HG02884 (cell line): ENCODE measurements around the gene ZNF277.

Source experiments
- ATAC-seq: cut with Tn5 transposase; IDR thresholded peaks from one replicate; pipeline ENCODE4 v1.9.1; 2021; ENCODE audit warnings: mild to moderate bottlenecking, moderate library complexity; ENCODE audit not compliant: unreplicated experiment

The ZNF277 gene

DNA sequence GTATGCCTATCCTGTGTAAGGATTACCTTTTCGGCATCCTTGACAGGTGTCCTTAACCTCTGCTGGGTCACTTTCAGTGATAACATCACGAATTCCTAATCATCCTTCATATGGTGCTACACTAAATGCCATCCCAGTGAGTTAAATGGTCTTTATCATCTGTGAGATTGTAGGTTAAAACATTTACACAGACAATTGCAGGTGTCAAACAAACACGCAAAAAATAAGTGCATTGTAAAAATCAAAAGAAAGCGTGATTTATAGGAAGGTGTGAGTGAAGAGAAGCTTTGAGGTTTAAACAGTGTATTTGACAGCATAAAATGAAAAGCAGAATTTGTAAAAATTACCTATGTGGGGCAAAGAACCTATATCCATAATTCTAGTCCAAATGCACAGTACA lies 132.3 kb downstream of the ZNF277 start:
- no peak for ATAC-seq

DNA sequence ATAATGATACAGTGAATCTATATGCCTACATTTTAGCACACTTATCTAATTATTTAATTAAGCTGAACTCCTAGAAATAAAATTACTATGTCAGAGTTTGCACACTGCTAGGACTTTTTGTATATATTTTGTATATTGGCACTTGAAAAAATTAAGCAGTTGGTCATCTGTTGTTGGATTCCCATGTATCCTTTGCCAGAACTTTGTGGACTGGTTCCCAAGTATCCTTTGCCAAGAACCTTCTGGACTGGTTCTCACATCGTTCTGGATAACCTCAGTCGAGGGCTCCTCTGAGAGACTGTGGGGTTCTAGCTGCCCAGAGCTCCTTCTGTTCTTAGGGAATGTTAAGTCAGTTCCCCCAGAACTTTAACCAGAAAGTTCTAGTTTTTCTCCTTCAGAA lies 135.0 kb downstream of the ZNF277 start:
- ATAC-seq = no peak

DNA sequence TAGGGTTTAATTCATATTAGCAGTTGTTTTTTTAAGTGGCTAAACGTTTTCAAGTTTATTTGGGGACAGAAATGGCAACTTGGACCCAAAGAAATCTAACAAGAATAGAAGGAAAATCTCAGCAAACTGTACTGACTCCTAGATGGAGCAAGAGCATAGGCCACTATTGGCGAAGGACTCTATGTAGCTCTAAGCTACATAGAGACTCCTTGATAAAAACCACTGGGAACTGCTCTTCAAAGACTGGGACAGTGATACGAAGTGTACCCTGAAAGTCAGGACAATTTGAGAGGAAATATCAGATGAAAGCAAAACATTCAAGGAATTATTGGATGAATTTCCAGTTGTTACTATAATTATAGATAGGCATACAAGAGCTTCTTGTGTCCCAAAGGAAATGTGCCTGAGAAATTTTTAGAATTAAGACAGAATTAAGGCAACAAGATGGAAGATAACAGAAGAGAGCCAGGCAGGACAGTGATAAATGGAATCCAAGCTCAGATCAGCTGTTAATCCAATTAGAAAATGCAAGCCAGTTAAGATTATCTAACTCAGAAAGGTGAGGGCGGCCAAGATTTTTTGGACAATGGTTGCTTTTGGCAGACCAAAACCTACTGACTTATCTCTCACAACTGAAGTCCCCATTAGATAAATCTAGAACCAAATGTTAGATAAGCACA lies 140.0 kb downstream of the ZNF277 start:
- no peak for ATAC-seq

DNA sequence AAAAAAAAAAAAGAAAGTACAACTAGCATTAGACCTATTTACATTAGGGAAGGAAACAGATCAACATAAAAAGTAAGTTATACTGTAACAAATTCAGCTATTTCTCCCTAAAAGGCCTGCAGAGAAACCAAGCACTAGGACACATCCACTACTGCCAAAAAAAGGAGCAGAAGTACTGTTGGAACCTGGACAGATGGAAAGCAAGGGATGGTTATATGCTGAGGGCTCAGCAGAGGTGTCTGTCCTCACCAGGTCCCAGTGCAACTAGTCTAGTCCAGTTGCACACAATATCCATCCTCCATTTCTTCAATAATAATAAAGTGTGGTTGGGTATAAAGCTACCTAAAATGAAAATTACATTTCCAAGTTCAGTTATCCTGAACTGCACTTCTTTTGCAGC lies 140.6 kb downstream of the ZNF277 start:
- no peak for ATAC-seq

DNA sequence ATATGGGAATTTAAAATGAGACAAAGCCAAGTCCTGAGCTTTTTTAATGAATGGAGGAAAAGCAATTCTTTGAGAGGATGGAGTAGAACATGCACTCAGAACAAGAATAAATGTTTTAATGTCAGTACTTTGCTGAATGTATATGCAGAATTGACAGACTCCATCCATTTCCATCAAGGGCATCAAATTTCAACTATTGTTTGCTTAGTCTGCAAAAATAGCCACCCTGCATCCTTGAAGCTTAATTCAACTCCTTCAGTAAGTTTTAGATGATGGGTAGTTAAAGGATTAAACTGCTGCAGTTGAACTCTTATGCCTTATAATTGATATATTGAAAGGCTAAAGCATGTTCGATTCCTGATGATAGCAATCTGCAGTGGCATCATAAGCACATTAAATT lies 144.1 kb downstream of the ZNF277 start:
- no peak for ATAC-seq

DNA sequence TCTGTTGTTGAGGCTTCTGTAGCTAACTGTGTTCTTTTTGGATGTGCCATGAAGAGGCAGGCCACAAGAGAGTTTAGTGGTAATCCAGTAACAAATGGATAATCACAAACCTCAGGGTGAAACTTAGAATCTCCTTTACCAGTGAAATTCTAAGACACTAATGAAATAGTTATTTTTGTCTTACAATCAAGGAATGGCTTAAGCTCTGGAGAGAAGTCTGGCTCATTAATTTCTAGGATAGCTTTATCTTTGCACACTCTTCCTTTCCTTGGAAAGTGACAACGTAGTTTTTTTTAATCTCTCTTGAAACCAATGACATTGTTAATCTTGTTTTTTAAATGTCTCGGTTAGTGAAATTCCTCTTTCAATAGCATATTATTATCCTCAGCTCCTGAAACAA lies 150.1 kb downstream of the ZNF277 start:
- ATAC-seq = no peak

DNA sequence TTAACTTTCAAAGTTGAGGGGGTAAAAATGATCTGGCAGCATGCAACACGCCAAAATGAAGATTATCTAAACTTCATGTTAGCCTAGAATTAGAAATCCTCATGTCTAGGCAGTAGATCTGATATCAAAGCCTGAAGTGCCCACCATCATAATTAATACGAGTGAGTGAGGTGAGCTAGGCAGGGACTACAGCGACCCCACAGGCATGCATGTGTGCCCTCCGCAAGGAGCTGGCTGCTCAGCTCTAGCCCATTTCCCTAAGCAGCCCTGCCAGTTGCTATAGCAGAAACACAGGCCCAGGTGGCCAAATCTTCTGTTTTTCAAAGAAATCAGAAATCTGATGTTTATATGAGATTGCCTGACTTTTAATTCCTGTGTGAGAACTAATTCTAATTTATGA lies 150.6 kb downstream of the ZNF277 start:
- no peak for ATAC-seq

DNA sequence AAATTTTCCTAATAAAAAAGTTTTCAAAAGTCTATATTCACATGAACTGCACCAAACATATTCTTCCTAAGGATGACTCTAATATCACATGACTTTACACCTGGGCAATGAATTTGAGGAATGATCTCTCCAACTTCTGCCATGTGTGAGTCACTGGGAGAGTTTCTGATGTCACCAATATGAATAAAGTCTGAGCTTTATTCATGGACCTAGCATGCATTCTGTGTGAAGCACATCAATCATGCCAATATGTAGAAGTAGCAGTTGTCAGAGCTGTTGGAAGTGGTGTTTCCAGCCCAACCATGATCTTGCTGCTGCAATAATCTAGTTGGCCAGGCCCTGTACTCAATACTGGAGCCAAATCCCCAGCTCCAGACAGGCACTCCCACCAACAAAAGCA lies 152.0 kb downstream of the ZNF277 start:
- no peak for ATAC-seq

DNA sequence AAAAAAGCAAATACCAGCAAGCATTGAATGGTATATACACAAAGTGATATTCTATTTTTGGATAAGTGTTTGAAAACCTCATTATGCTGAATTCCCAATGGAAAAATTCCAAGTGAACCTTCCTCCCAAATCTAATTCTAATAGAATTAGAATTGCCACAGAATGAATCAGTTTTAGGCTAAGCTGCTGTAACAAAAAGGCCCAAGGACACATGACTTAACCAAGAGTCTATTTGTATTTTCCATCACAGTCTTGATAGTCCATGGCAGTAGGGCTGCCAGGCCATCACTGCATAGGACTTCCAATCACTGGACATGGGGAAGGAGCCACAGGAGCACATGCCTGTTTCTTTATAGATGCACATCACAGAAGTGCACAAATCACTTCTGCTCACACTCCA lies 152.6 kb downstream of the ZNF277 start:
- ATAC-seq = no peak

DNA sequence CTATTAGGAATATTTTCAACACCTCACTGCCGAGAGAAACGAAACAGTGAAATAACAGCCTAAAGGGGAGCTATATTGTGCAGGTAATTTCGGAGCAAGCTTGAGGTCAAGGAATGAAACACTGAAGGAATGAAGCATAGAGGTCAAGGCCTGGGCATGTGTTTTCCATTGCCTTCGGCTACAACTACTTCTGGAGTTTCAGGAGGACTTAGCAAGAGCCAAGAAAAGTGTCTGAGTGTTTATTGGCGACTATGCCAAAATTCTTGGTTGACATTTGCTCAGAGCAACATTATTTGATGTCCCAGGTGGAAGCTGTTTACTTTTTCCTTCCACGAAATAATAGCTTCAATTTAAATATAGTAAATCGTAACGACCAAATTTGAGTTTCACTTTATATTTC lies 154.2 kb downstream of the ZNF277 start:
- no peak for ATAC-seq

DNA sequence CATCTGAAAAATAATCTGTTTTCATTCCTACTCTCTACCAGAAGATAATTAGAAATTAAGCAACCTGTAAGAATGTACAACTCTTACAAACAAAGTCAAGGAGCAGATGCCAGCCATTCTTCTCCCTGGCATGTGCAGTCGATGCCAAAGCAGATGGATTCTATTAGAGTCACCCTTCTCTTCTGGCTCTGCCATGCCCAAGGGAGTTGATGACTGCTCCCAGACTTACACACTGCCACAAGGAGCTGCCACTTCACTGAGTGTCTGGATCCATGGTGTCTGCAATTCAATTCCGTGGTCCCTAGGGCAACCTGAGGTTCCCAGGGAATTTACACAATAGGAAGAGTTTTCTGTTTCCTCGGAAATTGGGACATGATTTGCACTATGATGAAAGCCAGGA lies 154.7 kb downstream of the ZNF277 start:
- no peak for ATAC-seq

DNA sequence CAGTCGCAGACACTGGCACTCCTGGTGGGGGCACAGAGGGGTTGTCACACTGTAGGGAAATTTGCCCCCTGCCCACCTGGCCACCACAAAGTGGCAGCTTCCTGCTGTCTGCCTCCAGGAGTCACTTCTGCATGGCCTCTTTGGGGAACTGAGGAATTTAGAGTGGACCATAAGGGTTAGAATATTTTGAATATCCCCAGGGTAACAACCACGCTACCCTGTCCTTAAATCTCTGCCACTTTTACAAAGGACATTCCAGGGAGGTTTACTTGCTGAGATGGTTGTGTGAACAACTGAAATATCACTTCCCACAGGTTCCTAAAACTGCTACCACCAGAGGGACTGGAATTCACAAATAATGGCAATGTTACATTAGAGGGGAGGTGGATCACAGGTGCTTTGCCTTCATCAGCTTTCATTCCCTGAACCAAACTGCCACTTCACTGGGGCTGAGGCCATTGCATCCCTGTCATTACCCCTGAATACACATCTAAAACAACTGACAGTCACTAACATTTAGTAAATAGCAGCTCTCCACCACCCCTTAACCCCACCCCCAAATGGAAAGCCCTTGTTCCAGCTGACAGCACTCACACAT lies 155.7 kb downstream of the ZNF277 start:
- ATAC-seq = no peak

DNA sequence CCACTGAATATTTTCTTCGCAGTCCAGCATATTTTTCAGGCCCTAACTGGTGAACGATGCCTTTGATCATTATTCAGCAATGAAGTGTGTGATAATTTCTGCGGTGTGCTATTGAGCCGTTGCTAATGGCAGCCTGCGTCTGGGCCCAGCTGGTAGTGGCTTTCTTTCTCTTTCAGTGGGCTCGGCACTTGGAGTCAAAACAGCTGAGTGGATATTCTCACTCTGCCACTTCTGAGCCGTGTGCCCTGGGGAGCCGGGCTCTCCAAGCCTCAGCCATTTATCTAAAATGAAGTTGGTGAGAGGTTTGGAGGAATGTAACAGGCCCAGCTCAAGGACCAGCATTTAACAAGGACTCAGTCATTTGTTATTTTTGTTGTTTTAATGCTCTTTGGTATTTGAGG lies 156.2 kb downstream of the ZNF277 start:
- ATAC-seq = no peak

DNA sequence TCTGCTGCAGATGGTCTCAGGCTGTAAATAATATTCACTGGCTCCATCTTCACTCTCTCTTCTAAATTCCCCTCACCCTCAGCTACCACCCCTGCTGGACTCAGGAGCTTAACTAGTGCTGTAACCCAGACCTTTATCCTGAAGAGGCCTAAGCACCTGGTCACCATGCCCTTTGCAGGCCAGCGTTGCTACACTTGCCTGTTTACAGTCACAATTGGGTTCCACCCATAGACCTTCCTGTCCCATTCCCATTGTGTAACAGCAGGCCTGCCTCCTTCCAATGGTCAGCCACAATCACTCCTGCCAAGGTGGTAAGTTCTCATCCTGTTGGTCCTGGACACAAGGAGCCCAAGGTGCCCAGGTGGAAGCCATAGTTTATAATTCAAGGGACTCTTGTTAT lies 157.9 kb downstream of the ZNF277 start:
- no peak for ATAC-seq

DNA sequence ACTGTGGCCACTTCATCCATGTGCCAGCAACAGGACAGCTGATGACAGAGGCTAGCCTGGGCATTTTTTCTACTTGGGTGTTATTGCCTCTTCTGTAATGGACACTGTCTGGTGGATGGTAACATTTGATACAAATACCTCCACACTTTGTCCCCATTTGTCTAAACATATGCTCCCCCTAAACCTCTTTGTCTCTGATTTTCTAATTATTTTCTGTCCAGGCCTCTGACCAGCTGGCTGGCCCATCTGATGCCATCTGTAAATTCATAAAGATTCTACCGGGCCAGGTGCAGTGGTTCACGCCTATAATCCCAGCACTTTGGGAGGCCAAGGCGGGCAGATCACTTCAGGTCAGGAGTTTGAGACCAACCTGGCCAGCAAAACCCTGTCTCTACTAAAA lies 159.1 kb downstream of the ZNF277 start:
- ATAC-seq = no peak

DNA sequence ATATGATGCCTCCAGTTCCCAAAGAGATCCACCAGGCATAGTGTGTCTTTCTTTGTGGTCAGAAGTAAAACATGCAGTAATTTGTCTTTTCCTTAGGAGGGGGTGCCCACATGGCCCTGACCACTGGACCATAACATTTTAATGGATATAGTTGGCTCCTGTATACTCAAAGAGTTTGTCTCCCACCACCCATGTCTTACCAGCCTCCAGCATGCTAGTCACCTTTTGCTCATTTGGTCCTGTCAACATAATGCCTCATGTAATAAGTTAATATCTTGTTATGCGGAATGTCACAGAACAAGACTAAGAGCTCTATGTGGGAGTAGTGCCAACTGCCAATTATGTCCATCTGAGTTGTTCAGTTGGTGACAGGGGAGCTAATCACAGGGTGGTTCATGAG lies 160.4 kb downstream of the ZNF277 start:
- ATAC-seq = no peak

DNA sequence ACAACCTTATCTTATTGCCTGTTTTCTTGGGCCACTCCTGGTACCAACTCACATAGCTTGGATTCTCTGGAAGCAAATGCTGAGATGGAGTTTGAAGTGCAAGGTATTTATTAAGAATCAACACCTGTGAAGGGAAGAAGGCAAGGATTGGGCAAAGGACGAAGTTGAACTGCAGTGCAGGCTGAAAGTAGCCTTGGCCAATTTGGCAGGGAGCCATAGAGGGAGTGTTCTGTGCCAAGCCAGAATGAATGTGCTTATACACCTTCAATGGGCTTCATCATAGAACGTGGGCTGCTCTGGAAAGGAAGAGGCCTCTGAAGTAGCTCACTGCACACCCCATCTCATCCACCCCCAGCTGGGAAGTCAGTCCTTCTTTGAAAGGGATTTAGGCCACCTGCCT lies 163.9 kb downstream of the ZNF277 start:
- no peak for ATAC-seq

DNA sequence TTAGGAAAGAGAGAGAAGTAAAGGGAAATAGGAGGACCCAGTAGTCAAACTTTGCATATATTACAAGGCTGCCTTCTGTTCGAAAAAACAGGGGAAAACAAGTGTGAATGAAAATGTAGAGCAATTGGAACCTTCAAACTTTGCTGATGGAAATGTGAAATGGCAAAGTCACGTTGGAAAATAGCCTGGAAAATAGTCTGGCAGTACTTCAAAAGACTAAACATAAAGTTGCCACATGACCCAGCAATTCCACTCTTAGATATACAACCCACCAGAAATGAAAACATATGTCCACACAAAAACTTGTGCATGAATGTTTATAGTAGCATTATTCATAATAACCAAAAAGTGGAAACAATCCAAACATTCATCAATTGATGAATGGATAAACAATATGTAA lies 165.2 kb downstream of the ZNF277 start:
- no peak for ATAC-seq

DNA sequence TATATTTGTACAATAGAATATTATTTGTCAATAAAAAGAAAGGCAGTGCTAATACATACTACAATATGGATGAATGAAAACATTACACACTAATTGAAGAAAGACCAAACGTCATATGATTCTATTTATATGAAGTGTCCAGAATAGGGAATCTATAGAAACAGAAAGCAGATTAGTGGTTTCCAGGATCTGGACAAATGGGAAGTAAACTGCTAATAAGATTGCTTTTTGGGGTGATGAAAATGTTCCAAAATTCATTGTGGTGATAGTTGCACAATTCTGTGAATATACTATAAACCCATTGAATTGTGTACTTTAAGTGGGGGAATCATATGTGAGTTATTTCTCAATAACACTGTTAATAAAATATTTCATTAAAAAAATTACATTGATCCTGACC lies 165.6 kb downstream of the ZNF277 start:
- ATAC-seq = no peak

DNA sequence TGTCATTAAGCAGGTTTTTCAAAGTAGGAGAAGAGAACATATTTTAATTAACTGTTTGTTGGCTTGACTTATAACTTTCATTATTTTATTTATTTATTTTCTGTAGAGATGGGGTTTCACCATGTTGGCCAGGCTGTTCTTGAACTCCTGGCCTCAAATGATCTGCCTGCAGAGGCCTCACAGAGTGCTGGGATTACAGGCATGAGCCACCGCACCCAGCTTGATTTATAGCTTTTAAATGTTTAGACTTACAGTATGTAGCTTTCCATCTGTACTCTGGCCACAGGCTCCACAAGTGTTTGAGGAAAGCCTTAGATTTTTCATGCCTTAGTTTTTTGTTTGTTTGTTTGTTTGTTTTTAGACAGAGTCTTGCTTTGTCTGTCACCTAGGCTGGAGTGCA lies 171.1 kb downstream of the ZNF277 start:
- no peak for ATAC-seq

DNA sequence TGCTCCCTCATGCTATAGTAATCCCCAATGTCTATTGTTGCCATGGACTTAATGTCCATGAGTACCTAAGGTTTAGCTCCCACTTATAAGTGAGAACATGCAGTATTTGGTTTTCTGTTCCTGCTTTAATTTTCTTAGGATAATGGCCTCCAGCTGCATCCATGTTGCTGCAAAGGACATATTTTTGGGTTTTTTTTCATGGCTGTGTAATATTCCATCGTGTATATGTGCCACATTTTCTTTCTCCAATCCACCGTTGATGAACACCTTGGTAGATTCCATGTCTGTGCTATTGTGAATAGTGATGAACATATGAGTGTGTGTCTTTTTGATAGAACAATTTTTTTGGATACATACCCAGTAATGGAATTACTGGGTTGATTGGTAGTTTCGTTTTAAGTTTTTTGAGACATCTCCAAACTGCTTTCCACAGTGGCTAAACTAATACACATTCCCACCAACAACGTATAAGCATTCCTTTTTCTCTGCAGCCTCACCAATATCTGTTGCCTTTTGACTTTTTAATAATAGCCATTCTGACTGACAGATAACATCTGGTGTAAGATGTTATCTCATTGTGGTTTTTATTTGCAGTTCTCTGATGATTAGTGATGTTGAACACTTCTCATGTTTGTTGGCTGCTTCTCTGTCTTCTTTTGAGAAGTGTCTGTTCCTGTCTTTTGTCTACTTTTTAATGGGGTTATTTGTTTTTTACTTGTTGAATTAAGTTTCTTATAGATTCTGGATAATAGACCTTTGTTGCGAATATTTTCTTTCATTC lies 175.0 kb downstream of the ZNF277 start:
- ATAC-seq = no peak

DNA sequence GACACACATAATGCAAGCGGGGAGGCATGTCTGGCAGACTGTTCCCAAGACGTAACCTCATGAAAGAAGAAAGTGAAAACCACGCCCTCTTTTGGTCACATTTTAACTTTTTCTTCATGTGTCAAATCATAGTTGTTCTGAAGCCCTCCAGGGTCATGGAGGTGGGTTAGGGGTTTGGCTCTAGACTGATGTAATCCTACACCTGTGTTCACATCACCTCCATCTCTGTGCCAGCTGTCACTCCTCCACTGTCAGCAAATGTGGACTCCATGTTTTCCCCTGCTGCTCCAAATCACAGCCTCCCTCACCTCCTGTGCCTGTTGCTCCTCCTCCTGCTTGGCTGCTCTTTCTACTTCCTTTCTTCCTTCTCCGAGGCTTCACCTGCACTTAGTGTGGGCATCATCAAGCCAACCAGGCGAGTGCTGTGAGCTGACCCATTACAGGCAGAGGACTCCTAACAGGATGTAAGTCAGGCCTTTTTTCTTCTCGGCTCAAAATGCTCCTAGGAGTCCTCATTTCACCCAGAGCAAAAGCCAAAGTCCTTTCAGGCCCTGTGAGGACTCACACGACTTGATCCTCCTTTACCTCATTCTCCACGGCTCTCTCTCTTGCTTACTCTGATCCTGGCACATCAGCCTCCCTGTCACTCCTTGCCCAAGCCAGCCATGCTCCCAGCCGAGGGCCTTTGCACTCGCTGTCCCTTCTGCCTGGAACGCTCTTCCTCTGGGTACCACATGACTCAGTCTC lies 177.3 kb downstream of the ZNF277 start:
- ATAC-seq = no peak
